HG03457 (cell line): ENCODE results near the gene PGM5.
"Not testable (repeated sequence)": the region's sequence is repeated elsewhere in the genome, so short reads cannot be mapped to it uniquely, and the experiment has no call there.

Source experiments
- ATAC-seq: cut with Tn5 transposase; IDR thresholded peaks from one replicate; pipeline ENCODE4 v1.9.1; 2021; ENCODE audit warnings: moderate number of reproducible peaks; ENCODE audit not compliant: unreplicated experiment

The PGM5 gene

DNA sequence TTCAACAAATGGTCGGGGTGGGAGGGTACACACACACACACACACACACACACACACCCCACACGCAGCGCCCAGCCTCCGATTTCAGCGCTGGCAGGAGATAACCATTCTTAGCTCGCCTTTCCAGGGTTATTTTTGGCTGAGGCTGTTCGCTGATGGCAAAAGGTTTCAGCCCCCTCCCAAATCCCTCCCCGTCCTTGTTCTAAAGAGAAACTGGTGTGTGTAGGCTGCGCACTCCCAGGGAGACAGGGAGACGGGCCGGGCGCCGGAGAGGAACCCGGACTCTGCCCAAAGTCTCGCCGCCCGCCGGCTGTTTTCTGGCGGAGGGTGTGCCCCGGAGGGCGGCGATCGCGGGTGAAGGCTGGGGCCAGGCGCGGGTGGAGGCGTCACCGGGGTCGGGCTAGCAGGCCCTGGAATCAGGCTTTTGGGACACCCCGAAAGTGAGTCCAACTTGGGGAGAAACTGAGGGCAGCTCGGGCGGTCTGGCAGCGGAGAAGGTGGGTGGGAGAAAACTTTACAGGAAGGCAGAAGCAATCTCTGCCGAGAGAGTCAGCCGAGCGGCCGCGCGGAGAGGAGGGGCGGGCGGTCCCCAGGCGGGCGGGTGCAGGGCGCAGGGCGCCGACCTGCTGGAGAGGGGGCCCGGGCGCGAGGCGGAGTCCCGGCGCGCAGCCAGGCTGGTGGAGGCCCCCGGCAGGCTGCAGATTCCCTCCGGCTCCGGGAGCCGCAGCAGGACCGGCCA lies at the start of gene PGM5:
PGM5 (plus strand) TSS at position 232 of the 739 bp plus-strand sequence. CDS start 517 bp downstream, outside the sequence.
- ATAC-seq, result not testable (repeated sequence)

GRCh38 chr9:68307127-68307526 lies 49.3 kb upstream of the PGM5 start:
- ATAC-seq, result not testable (repeated sequence)

DNA sequence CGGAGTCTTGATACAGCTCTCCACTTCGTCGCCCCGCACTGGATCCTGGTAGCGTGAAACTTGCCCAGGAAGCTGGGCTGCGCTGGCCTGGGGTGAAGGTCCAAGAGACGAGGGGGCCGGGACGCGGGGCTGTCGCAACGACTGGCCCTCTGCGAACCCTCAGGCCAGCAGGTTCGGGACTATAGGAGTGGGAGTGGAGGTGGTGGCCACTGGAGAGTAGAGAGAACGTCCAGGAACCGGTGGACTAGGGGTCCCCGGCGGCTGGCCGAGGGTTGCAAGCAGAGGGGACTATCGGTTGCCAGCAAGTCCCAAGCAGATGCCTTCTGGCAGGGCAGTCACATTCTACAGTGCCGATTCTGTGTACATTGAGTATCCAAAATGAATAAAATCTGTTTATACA lies 48.8 kb upstream of the PGM5 start:
- not testable (repeated sequence) for ATAC-seq

DNA sequence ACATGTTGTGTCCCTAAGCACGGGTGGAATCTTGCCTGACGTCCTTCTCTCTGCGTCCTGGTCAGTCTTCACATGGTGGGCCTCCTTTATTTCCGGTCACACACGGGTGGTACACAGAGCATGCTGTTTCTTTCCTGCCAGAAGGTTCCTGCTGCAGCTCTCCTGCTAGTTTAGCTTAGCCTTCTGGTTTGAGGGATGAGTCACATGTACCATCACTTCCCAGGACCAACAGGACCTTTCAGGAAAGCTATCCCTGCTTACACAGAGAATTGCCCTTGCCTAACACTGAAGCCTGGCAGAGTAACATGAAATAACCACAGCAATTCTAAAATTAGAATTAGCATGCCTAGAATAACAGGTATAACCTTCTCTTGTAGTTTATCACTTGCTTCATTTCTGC lies 45.2 kb upstream of the PGM5 start:
- ATAC-seq, result not testable (repeated sequence)

DNA sequence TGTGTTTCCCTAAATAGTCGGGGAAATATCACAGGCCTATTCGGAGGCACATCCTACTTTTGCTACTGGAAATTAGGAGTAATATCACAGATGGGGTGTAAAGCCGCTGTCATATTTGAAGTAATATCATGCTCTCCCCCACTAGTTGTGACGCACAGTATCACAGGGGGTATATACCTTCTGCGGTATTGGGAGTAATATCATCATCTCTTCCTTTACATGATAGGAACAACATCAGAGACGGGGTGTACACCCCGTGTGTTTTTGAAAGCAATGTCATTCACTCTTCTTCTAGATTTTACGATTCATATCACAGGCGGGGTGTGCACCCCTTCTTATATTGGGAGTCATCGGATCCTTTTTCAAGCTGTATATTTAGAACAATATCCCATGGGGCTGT lies 38.2 kb upstream of the PGM5 start:
- ATAC-seq, result not testable (repeated sequence)

- ATAC-seq, result not testable (repeated sequence)
These were observed 32.7 kb upstream of the PGM5 start for GRCh38 chr9:68323749-68324148.

DNA sequence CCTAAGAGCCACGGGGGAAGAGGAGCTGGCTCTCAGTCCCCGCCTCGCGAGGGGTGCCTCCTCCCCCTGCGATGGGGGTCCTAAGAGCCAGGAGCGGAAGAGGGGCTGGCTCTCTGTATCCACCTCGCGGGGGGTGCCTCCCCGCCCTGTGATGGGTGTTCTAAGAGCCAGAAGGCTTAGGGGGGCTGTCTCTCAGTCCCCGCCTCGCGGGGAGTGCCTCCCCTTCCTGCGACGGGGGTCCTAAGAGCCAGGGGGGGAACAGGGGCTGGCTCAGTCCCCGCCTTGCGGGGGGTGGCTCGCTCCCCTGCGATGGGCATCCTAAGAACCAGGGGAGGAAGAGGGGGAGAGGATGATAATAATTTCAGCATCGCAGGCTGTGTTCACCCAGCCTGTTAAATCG lies 31.9 kb upstream of the PGM5 start:
- not testable (repeated sequence) for ATAC-seq

DNA sequence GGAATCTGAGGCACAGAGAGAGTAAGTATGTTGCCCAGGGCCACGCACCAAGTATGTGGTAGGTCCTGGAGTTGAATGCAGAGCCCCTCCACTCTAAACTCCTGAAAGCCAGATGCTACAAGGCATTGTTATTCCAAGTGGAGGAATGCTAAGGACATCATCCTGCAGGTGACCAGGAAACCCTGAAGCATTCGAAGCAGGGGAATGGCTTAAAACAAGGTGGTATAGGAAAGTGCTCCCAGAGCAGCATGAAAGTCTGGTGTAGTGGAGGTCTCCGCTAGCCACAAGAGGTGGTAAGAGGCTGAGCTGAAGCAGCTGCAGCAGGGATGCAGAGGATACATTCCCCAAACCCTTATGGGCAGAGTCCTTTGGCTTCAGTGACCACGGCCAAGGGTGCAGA lies 27.3 kb upstream of the PGM5 start:
- not testable (repeated sequence) for ATAC-seq

GRCh38 chr9:68330531-68331173 lies 25.8 kb upstream of the PGM5 start:
- ATAC-seq, result not testable (repeated sequence)

DNA sequence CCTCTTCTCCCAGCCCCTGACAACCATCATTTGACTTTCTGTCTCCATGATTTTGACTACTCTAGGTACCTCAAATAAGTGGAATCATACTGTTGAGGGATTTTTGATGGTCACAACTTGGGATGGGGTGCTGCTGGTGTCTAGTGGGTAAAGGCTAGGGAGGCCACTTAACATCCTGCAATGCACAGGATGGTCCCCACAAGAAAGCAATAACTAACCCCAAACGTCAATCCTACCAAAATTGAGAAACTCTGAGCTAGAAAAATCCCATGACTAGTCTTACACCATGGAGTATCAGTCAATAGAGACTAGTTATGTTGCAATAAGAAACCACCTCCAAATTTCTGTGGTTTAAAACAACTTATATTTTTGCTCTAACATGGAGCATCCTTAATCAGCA lies 24.3 kb upstream of the PGM5 start:
- ATAC-seq, result not testable (repeated sequence)

DNA sequence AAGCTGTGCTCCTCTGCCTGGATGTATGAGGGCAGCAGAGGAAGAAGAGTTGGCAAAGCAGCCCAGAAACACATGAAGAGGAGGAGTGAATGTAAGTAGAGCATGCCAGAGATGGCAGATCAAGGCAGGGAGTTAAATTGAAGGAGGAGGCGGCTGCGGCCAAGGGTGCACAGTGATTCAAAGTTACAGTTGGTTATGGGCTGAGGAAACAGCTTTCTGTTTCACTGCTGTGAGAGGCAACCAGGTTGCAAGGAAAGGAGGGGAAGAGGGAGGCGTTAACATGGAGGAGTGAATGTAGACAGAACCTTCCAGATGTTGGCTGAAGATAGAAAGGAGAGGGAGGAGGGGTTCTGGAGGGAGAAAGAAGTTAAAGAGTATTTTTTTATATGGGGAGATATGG lies 20.5 kb upstream of the PGM5 start:
- not testable (repeated sequence) for ATAC-seq

DNA sequence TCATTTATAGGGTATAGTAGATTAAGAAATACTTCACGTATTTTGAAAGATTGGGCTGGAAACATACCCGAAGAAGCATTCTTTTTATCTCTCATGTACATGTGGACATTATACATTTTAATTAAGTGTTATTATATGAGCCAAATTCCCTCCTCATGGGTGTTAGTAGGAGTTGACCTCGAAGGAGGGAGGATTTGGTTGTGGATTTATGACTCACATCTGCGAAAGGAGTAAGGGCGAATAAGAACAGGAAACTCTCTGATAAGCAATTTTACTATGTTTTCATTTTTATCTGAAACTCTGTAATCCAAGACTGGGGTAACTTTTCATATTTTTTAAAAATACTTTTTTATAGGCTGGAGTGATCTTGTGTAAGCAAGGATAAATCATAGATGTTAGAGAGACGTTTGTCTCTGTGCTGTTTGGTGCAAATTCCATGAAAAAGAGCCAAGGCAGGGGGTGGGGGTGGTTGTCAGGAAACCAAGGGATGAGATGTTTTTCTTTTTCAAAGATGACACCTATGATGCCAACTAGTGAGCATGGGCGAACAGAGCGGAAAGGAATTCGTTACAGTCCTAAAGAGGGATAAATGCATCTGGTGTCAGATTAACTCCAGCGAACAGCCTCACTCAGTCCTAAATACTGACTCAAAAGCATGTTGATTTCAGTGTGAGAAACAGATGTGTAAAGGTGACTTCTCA lies 19.6 kb upstream of the PGM5 start:
- not testable (repeated sequence) for ATAC-seq

GRCh38 chr9:68338000-68338399 lies 18.4 kb upstream of the PGM5 start:
- not testable (repeated sequence) for ATAC-seq

DNA sequence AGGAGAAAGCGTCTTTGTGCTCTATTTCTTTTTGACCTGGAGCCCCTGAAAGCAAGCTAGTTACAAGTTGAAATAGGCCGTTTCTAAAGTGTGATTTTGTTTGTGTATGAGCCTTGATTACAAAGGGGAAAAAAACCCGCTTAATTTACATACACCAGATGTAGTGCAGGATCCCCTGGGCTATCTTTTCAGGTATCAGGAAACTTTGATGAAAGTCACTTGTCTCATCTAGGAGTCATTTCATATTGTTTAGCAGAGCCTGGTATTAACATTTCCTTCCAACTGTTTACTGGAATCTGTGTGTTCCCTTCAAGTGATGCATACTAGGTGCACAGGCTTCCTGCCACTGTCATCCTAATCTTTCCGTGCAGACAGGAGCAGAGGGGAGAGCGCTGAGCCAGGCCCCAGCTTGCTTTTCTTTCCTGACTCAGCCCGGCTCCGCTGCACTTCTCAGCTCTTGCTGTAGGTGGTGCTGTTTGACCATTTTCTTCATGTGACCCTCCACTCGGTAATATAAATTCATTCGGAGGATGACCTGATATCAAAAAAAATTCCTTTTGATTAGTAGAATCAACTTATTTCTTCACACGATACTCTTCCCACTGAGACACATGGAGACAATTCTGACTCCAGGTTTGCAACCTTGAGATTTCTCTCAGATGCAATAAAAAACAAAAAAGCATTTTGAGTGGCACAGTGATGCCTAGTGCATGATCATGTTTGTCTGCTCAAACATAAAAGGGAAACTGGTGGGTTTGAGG lies 14.0 kb upstream of the PGM5 start:
- ATAC-seq, result not testable (repeated sequence)

GRCh38 chr9:68343242-68343641 lies 13.2 kb upstream of the PGM5 start:
- ATAC-seq, result not testable (repeated sequence)

DNA sequence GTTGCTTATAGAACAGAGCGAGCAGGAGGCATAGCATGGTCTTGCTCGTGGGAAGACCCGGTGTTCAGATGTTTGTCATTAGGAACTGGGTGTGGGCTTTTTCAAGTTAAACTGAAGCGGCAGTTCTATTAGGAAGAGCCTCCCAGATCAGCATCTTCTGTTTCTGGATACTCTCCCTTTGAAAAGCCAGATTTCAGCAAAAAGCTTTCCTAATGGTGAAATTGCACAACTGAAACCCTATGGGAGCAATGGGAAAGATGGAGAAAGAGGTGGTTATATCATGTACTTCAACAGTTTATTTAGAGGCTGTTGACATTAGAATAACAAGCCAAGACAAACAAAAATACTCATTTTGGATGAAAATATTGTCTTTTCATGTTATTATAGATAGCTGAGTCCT lies 12.4 kb upstream of the PGM5 start:
- ATAC-seq, result not testable (repeated sequence)

GRCh38 chr9:68351689-68352088 lies 4.7 kb upstream of the PGM5 start:
- ATAC-seq, result not testable (repeated sequence)

GRCh38 chr9:68355993-68356379 lies 425 bp upstream of the PGM5 start:
- not testable (repeated sequence) for ATAC-seq

GRCh38 chr9:68357119-68357714 lies 806 bp downstream of the PGM5 start:
- ATAC-seq, result not testable (repeated sequence)

DNA sequence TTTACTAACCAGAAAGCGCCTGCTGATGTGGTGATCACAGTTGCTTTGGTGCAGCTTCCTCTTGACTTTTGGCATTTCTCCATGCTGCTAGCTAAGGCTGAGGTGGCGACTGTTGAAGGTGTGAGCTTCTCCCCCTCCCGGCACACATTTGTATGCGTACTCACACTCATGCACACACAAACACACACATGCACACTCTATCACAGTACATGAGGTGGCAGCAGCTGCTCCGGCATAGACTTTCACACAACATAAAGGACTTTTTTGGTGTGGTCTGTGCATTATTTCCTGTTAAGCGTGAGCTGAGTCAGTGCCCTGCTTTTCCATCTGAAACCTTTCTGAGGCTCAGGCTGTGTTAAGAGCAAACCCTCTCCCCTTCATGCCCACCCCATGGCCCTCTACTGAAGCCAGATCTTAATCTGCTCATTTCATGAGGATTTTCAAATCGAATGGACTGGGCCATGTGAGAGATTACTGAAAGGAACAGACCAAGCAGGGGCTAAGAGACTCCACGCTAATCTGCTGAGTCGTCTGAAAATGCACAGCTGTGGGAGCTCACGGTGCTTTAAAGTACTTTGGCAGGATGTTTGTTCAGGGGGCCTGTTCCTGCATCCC lies 10.6 kb downstream of the PGM5 start:
- not testable (repeated sequence) for ATAC-seq
